Measurements from ENCODE around the gene CYP1A2.
A peak's percentile ranks its signal among the peaks of the same experiment; 100 is the strongest.

CYP1A2 gene

GRCh38 chr15:74790080-74790916 lies 41.7 kb downstream of the CYP1A2 start:
- peak; percentile 30 for DNase-seq (ENCODE audit: low read depth)

- DNase-seq (ENCODE audit: low read depth): no peak
These were observed 42.4 kb downstream of the CYP1A2 start for GRCh38 chr15:74791007-74791406.

- DNase-seq (ENCODE audit: low read depth): no peak
These were observed 43.0 kb downstream of the CYP1A2 start for GRCh38 chr15:74791667-74792066.

GRCh38 chr15:74792227-74793016 lies 43.8 kb downstream of the CYP1A2 start:
- DNase-seq (ENCODE audit: low read depth): no peak

- peak; percentile 64 for DNase-seq (ENCODE audit: low read depth)
These were observed 44.7 kb downstream of the CYP1A2 start for GRCh38 chr15:74793135-74794028.

- DNase-seq (ENCODE audit: low read depth): no peak
These were observed 45.8 kb downstream of the CYP1A2 start for GRCh38 chr15:74794248-74794969.

GRCh38 chr15:74794970-74795349 lies 46.3 kb downstream of the CYP1A2 start:
- no peak for DNase-seq (ENCODE audit: low read depth)

- DNase-seq (ENCODE audit: low read depth): no peak
These were observed 47.5 kb downstream of the CYP1A2 start for GRCh38 chr15:74795966-74796625.

GRCh38 chr15:74798388-74799254 lies 50.0 kb downstream of the CYP1A2 start:
- no peak for DNase-seq (ENCODE audit: low read depth)

GRCh38 chr15:74799255-74799855 lies 50.7 kb downstream of the CYP1A2 start:
- no peak for DNase-seq (ENCODE audit: low read depth)

GRCh38 chr15:74799856-74800558 lies 51.4 kb downstream of the CYP1A2 start:
- DNase-seq (ENCODE audit: low read depth): peak; percentile 81

- no peak for DNase-seq (ENCODE audit: low read depth)
These were observed 52.0 kb downstream of the CYP1A2 start for GRCh38 chr15:74800559-74801094.

- no peak for DNase-seq (ENCODE audit: low read depth)
These were observed 52.8 kb downstream of the CYP1A2 start for GRCh38 chr15:74801311-74801997.

GRCh38 chr15:74802290-74802689 lies 53.6 kb downstream of the CYP1A2 start:
- no peak for DNase-seq (ENCODE audit: low read depth)

GRCh38 chr15:74802862-74803447 lies 54.3 kb downstream of the CYP1A2 start:
- DNase-seq (ENCODE audit: low read depth): no peak

- no peak for DNase-seq (ENCODE audit: low read depth)
These were observed 56.3 kb downstream of the CYP1A2 start for GRCh38 chr15:74804935-74805334.
